Measurements from ENCODE around the gene ZFHX2.
"Not testable (repeated sequence)": the region's sequence is repeated elsewhere in the genome, so short reads cannot be mapped to it uniquely, and the experiment has no call there.

The ZFHX2 gene

DNA sequence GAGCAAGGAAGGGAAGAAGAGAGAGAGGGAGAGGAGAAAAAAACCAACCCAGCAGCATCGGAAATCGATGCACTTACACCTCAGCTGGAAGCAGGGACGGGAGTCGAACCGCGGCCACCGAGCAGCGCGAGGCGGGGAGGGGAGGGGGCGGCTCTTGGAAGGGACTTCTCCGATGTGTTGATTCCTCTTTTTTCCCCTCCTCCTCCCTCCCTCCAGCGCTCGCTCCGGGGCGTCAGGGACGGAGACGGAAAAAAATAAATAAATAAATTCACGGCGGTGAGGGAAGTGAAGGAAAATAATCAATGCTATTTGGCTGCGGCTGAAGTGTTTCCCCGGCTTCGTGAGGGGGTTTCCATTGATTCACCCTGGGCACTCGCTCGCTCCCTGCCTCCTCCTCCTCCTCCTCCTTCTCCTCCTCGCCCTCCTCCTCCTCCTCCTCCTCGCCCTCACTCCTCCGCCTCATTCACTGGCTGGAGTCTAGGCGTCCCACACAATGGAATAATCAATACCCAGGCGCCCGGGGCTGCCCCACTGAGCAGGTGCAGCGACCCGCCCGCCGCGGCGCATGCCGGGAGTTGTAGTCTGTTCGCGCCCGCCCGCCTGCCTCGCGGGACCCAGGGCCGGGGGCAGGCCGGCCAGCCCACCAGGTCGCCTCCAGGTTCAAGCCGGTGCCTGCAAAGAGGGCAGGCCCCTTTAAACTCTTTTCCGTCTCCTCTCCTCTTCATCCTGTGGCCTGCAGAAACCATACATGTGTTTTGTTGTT lies at the start of gene ZFHX2:
TSS of gene ZFHX2 (minus strand) at position 500 of the 763 bp plus-strand sequence. CDS start 16,440 bp downstream, outside the sequence.
- DNase-seq = peak; percentile 63

DNA sequence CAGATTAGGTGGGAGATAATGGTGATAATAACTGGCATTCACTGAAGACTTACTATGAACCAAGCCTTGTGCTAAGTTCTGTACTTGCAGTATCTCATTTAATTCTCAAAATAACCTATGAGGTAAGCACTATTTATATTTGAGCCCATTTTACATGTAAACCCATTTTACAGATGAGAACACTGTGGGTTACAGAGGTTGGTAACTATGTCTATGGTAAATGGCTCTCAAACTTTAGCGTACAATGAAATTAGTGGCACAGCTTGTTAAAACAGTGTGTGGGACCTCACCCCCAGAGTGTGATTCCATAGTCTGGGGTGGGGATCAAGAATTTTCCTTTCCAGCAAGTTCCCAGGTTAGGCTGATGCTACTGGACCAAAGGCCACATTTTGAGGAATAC lies 49.2 kb upstream of the ZFHX2 start:
- DNase-seq = no peak

DNA sequence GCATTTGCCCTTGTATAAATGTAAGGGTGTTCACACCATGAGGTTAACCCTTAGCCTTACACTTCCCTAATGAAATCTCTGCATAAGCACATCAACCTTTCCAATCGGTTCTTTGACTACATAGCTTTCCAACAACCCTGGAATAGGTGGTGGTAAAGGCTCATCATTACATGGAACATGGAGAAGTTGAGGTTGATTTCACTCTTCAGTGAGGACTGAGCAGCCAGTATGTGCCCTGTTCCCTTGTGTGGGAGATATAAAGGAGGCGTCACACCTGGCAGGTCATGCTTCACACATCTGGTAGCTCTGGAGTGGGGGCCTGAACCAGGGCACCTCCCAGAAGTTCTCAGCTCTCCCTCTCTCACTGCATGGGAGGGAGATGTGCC lies 48.8 kb upstream of the ZFHX2 start:
- DNase-seq = no peak

DNA sequence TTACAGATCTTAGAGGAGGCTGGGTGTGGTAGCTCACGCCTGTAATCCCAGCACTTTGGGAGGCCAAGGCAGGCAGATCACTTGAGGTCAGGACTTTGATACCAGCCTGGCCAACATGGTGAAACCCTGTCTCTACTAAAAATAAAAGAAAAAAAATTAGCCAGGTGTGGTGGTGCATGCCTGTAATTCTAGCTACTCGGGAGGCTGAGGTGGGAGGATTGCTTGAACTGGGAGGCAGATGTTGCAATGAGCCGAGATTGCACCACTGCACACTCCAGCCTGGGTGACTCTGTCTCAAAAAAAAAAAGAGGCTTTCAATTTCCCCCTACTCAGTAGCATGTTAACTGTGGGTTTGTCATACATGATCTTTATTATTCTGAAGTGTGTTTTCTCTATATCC lies 42.6 kb upstream of the ZFHX2 start:
- DNase-seq = not testable (repeated sequence)

DNA sequence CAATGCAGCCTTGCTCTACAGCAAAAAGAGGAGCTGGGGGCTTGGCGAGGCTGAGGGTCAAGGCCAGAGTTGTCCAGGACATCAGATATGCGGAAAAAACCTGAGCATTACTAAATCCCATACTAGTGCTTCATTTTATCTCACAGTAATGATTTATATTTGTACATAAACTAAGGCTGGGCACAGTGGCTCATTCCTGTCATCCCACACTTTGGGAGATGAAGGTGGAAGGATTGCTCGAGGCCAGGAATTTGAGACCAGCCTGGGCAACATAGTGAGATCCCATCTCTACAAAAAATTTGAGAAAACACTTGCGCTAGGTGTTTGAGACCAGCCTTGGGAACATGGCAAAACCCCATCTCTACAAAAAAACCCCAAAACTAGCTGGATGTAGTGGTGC lies 38.6 kb upstream of the ZFHX2 start:
- no peak for DNase-seq

DNA sequence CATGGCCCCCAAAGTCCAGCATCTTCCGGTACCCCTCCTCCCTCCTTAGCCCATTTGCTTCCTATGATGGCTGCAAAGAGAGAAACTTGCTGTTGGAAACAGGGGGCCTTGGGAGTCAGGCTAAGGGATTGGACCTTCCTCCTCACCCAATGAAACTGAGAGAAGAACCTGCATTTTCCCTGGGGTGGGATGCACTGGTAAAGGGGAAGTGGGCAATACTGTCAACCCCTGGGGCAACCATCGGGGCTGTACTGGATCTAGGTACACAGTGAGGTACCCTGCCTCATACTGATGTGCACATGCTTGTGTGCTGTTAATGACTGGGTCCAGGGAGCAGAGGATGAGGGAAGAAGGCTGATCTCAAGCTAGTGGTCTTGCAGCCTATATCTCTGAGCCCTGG lies 38.0 kb upstream of the ZFHX2 start:
- no peak for DNase-seq

DNA sequence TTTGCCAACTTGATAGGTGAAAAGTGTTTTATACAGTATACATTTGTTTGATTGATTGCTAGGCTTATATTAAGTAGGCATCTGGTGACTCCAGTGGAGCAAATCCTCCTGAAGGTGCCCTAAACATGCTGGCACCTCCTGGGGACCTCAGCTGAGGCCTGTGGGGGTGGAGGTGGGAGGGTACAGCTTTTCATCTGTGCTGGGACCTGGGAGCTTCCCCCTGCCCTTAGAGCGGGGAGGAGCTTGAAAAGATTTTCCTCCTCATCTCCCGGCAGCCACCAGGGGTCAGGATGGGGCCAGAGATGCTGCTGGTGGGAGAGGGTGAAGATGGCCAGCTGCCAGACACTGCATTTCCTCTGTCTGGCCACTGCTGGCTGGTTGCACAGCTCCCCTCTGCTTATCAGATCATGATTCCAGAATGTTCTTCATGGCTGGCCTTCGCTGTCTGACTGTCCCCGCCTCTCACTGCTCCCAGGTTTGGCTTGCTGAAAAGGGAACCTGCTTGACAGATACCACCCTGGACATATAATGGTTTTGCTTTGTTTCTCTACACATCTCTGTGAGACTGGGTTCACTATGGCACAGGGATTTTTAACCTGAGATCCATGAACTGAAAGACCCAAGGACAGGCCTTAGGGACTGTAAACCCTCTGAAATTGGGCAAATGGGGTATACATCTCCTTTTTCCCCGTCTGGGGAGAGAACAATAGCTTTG lies 37.5 kb upstream of the ZFHX2 start:
- DNase-seq = peak; percentile 84

DNA sequence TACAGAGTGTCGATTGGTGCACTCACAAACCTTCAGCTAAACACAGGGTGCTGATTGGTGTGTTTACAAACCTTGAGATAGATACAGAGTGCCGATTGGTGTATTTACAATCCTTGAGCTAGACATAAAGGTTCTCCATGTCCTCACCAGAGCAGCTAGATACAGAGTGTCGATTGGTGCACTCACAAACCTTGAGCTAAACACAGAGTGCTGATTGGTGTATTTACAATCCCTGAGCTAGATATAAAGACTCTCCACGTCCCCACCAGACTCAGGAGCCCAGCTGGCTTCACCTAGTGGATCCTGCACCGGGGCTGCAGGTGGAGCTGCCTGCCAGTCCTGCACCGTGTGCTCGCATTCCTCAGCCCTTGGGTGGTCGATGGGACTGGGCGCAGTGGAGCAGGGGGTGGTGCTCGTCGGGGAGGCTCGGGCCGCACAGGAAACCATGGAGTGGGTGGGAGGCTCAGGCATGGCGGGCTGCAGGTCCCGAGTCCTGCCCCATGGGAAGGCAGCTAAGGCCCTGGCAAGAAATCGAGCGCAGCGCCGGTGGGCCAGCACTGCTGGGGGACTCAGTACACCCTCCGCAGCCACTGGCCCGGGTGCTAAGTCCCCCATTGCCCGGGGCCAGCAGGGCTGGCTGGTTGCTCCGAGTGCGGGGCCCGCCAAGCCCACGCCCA lies 33.1 kb upstream of the ZFHX2 start:
- DNase-seq = not testable (repeated sequence)

DNA sequence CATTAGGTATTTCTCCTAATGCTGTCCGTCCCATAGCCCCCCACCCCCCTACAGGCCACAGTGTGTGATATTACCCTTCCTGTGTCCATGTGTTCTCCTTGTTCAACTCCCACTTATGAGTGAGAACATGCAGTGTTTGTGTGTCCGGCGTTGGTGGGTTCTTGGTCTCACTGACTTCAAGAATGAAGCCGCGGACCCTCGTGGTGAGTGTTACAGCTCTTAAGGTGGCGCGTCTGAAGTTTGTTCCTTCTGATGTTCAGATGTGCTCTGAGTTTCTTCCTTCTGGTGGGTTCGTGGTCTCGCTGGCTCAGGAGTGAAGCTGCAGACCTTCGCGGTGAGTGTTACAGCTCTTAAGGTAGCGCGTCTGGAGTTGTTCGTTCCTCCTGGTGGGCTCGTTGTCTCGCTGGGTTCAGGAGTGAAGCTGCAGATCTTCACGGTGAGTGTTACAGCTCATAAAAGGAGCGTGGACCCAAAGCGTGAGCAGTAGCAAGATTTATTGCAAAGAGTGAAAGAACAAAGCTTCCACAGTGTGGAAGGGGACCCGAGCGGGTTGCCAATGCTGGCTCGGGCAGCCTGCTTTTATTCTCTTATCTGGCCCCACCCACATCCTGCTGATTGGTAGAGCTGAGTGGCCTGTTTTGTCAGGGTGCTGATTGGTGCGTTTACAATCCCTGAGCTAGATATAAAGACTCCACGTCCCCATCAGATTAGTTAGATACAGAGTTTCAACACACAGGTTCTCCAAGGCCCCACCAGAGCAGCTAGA lies 32.4 kb upstream of the ZFHX2 start:
- not testable (repeated sequence) for DNase-seq

DNA sequence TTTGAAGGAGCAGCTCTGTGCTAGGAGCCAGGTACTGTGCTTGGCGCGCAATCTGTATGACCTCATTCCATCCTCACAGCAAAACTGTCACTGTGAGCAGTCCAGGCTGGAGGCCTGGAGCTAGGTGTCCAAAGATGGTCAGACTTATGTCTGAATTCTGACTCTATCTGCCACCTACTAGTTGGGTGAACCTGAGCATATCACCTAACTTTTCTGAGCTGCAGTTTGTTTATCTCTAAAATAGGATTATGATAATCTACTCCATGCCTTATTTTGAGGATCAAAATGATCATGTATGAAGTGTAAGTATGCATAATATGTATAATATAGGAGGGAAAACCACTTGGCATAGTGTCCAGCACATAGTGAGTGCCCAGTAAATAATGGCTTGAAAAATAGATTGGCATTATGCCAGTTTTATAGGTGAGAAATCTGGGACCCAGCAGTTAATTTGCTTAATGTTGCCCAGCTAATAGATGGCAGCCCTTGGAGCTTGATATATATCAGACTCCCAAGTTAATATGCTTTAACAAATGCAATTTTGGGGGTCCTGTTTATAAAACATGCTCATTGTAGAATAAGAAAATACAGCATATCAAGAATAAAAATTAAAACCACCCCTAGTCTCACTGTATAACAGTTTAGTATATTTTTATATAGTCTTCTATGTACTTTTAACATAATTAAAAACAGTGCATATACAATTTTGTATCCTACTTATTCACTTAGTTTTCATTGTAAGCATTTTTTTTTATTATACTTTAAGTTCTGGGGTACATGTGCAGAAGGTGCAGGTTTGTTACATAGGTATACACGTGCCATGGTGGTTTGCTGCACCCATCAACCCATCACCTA lies 31.6 kb upstream of the ZFHX2 start:
- DNase-seq = no peak

DNA sequence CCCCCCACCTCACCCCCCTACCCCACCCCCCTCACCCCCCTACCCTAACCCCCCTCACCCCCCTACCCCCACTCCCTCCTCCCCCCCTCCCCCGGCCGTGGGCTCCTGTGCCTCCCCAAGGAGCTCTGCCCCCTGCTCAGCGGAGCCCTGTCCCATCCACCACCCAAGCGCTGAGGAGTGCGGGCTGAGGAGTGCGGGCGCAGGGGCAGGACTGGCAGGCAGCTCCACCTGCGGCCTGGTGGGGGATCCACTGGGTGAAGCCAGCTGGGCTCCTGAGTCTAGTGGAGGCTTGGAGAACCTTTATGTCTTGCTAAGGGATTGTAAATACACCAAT lies 29.4 kb upstream of the ZFHX2 start:
- DNase-seq = no peak

- no peak for DNase-seq
These were observed 28.8 kb upstream of the ZFHX2 start for GRCh38 chr14:23580152-23580926.

GRCh38 chr14:23579739-23580138 lies 28.2 kb upstream of the ZFHX2 start:
- no peak for DNase-seq

GRCh38 chr14:23579311-23579630 lies 27.7 kb upstream of the ZFHX2 start:
- no peak for DNase-seq

DNA sequence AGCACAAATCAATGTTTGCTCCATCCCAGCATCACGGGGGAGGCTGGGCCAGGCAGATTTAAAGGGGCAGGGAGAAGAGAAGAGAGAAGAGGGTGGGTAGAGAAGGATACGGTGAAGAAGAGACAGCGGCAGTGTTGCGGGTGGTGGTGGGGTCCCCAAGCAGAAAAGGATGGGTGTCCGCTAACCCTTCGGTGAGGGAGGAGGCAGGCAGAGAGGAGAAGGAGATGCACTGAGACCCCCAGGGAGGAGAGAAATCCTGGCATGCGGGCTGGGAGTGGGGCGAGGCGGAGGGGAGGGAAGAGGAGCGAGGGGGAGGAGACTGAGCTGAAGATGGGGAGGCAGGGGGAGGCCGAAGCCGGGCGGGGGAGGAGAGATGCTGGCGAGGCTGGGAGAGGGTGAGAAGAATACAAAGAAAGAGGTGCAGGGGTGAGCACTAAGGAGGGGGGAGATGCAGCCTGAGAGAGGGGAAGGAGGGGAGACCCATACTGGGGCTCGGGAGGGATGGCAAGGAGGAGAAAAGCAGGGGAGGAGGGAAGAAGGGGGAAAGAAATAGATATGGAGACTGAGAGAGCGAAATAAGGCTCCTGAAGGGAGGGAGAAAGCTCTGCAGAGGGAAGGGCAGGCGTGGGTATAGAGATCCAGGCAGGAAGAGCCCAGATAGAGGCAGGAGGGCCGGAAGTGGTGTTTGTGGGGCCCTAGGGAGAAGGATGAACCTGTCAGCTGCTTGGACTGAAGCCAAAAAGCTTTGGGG lies 27.2 kb upstream of the ZFHX2 start, which contains the start of gene JPH4:
TSS of gene JPH4 (minus strand) at position 231 of the 751 bp plus-strand sequence. CDS start 1,337 bp downstream, outside the sequence.
- DNase-seq = no peak

DNA sequence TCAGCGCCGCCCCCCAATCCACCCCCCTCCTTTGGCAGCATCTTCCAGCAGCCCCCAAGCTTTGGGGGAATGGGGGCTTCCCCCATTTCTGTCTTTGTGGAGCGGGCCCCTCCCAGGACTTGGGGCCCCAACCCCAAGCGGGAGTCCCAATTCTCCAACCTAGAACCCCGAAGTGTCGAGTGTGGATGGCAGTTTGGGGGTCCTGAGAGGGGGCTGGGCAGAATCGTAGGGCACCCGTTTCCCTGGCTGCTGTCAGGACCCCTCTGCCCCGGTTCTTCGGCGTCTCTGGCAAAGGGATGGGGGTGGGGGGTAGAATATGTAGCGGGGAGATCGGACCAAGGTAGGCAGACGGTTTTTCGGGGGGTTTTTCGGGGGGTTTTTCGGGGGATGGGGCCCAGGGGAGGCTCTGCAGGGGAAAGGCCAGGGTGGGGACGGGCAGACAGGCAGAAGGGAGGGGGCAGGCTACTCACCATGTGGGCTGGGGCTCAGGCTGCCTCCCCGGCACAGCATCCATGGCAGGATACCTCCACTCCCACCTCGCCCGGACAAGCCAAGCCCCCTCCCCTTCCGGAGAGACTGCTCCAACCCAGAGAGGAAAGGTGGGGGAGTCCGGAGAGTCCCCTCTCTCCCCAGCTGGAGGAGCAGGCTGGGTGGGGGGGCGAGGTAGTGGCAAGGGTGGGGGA lies 26.3 kb upstream of the ZFHX2 start:
- DNase-seq = no peak

GRCh38 chr14:23577004-23577681 lies 25.6 kb upstream of the ZFHX2 start:
- no peak for DNase-seq

DNA sequence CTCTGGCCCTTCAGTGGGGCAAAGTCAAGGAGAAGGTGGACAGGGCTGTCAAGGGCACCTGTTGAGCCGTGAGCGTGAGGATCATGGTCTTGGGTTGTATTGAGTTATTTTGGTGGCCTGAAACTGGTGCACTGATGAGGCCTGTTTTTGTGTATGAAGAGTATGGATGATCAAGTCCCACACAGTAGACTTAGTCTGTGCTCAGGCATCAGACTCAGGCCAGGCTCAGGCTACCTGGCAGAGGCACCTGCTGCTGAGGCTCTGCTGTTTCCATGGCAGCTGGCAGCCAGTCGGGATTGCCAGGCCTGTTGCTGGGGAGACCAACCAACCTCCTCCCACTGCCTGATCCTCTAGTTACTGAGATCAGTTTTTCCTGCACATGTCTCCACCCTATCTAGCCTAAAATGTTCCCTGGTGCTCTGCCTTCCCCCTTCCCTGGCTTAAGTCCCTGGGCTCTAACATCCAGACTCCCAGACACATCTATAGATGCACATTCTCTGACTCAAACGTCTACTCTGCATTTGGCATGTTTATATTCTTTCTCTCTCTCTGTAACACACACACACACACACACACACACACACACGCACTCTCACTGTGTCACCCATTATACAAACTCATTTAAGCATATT lies 21.9 kb upstream of the ZFHX2 start:
- no peak for DNase-seq

- no peak for DNase-seq
These were observed 21.3 kb upstream of the ZFHX2 start for GRCh38 chr14:23572836-23573235.
